DOHH2 (cell line): ENCODE measurements around the gene TRIM63.

ENCODE experiments used
- CTCF ChIP-seq: fragments of 200-600 bp; sonication (generic); IDR thresholded peaks from one replicate; pipeline ENCODE4 v1.5.1; 2014; ENCODE audit warnings: antibody characterized with exemption, mild to moderate bottlenecking, low read depth, low read length; ENCODE audit not compliant: poor library complexity, severe bottlenecking
- EZH2phosphoT487 ChIP-seq: fragments of 200-600 bp; sonication (generic); IDR thresholded peaks from 2 replicates; pipeline ENCODE4 v1.6.1; 2017; ENCODE audit warnings: borderline replicate concordance, mild to moderate bottlenecking, antibody characterized with exemption, low read length, moderate library complexity, mixed read lengths

DNA sequence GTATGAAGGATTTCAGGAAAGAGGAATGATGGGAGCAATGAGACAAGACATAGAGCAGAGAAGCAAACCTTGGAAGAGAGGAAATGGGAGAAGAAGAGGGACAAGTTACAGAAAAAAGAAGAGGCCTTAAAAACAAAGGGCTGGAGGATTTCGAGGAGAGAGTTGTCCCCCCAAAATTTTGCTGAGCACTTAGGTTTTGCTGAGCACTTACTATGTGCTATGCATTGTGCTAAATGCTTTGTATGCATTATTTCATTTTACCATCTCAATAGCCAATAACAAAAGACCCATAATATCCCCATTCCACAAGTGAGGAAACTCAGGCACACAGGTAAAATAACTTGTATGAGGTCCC lies 2.5 kb upstream of the TRIM63 start:
- TF ChIP-seq CTCF = no peak
- TF ChIP-seq EZH2phosphoT487 = no peak
